ENCODE data around the gene EPS8L1.

The EPS8L1 gene

GRCh38 chr19:55114566-55115145 is 39.0 kb downstream of the EPS8L1 start:
- no peak for DNase-seq (ENCODE audit: low read depth in 1 of 2, low spot score in 1 of 2)

- DNase-seq (ENCODE audit: low read depth in 1 of 2, low spot score in 1 of 2), result no peak
These were observed 39.9 kb downstream of the EPS8L1 start for GRCh38 chr19:55115446-55116065.

DNA sequence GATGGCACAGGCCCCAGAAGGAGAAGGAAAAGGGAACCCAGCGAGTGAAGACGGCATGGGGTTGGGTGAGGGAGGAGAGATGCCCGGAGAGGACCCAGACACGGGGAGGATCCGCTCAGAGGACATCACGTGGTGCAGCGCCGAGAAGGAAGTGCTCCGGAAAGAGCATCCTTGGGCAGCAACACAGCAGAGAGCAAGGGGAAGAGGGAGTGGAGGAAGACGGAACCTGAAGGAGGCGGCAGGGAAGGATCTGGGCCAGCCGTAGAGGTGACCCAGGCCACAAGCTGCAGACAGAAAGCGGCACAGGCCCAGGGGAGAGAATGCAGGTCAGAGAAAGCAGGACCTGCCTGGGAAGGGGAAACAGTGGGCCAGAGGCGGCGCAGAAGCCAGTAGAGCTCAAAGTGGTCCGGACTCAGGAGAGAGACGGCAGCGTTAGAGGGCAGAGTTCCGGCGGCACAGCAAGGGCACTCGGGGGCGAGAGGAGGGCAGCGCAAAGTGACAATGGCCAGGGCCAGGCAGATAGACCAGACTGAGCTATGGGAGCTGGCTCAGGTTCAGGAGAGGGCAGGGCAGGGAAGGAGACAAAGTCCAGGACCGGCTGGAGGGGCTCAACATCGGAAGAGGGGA is 40.7 kb downstream of the EPS8L1 start:
- peak in 1 of 2 donors; percentile 40 for DNase-seq (ENCODE audit: low read depth in 1 of 2, low spot score in 1 of 2)

DNA sequence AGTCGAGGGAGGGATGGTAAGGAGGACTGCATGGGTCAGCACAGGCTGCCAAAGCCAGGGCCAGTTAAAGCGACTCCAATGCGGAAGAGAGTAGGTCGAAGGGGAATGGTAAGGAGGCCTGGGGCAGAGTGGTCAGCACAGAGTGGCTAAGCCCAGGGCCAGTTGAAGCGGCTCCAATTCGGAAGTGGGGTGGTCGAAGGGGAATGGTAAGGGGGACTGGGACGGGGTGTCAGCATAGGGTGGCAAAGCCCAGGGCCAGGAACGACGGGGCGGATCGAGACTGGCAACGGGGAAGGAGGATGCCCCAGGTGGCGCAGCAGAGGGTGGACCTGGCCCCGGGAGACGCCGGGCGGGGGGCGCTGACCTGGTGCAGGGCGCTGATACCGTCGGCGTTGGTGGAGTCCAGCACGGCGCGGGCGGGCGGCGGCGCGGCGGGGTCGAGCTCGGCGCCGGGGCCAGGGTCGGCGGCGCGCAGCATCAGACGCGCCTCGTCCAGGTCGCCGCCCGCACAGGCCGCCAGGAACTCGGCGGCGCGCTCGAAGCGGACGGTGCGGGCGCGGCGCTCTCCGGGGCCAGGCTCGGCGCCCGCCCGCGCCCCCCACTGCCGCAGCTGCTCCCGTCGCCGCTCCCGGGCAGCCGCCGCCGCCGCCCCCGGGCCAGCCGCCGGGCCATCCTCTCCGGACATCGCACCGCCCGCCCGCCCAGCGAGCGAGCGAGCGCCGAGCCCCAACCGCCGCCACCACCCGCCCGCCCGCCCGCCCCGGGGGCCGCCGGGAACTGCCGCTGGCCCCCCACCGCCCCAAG is 41.4 kb downstream of the EPS8L1 start, which contains the start of gene PPP1R12C:
Gene PPP1R12C, minus strand, starts transcription at position 779 of the 804 bp plus-strand sequence. Its CDS starts 94 bp downstream, at position 685.
- DNase-seq (ENCODE audit: low read depth in 1 of 2, low spot score in 1 of 2), result no peak

DNA sequence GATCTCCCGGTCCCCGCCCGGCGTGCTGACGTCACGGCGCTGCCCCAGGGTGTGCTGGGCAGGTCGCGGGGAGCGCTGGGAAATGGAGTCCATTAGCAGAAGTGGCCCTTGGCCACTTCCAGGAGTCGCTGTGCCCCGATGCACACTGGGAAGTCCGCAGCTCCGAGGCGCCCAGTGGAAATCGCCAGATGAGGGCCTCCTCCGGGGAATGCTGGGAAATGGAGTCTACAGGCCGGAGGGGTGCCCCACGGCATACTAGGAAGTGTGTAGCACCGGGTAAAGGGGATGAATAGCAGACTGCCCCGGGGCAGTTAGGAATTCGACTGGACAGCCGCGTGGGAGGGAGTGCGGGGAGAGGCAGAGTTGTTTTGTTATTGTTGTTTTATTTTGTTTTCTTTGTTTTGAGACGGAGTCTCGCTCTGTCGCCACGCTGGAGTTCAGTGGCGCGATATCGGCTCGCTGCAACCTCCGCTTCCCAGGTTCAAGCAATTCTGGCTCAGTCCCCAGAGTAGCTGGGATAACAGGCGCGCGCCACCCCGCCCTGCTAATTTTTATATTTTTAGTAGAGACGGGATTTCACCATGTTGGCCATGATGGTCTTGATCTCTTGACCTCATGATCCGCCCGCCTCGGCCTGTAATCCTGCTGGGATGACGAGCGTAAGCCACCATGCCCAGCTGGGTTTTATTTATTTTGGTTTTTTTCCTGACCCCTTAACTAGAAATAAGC is 42.2 kb downstream of the EPS8L1 start:
- DNase-seq (ENCODE audit: low read depth in 1 of 2, low spot score in 1 of 2), result peak; percentile 90 to 97

DNA sequence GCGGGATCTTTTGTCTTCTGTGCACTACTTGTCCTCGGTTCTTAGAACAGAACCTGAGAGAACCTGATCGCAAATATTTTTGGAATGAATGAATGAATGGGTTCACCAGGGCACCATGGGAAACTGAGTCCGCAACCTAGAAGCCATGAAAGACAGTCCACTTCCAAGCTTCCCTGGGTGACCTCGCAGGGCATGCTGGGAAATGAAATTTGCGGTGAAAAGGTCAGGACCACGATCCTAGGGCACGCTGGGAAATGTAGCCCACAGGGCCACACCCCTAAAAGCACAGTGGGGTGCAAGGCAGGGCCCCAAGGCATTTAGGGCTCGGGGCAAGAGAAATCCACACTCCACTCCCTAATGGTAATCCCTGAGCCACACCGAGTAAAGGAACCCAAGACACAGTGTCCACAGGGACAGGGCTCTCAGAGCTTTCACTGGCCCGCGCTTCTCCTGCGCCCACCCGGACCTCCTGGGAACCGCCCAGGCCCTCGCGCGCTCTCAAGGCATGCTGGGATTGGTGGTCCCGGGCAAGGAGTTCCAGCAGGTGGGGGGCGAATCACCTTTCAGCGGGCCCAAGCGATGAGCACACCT is 42.8 kb downstream of the EPS8L1 start:
- DNase-seq (ENCODE audit: low read depth in 1 of 2, low spot score in 1 of 2), result no peak

- DNase-seq (ENCODE audit: low read depth in 1 of 2, low spot score in 1 of 2), result no peak
These were observed 43.4 kb downstream of the EPS8L1 start for GRCh38 chr19:55119053-55119452.

GRCh38 chr19:55131421-55131820 is 55.8 kb downstream of the EPS8L1 start:
- no peak for DNase-seq (ENCODE audit: low read depth in 1 of 2, low spot score in 1 of 2)

GRCh38 chr19:55132453-55133129 is 56.9 kb downstream of the EPS8L1 start:
- no peak for DNase-seq (ENCODE audit: low read depth in 1 of 2, low spot score in 1 of 2)

DNA sequence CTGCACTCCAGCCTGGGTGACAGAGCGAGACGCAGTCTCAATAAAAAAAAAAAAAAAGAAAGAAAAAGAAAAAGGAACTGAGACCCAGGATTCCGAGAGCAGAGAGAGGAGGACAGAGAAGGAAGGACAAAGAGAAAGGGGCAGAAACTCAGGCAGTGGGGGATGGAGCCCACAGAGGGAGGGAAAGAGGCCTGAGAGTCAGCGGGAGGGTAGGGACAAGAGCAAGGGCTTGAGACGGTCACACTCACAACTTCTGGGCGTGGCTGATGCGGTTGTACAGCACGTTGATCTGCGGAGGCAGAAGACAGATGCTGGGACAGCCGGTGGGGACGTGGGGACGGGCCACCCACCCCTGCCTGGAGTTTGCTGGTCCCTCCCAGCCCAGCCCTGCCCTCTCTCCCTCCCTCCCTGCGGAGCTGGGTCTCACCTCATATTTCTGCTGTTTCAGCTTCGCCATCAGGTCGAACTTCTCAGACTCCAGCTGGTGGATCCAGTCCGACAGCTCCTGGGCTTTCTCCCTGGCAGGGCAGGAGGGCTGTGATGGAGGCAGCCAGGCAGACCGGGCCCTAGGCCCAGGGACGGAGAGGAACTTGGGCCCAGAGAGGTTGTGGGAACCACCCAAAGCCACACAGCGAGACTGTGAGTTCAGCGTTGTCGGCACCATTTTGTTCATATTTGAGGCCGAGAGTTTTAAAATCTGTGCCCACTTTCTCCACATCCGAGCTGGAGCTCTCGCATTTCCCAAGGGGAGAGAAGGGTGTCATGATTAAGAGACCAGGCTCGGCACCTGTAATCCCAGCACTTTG is 58.2 kb downstream of the EPS8L1 start:
- DNase-seq (ENCODE audit: low read depth in 1 of 2, low spot score in 1 of 2), result no peak

DNA sequence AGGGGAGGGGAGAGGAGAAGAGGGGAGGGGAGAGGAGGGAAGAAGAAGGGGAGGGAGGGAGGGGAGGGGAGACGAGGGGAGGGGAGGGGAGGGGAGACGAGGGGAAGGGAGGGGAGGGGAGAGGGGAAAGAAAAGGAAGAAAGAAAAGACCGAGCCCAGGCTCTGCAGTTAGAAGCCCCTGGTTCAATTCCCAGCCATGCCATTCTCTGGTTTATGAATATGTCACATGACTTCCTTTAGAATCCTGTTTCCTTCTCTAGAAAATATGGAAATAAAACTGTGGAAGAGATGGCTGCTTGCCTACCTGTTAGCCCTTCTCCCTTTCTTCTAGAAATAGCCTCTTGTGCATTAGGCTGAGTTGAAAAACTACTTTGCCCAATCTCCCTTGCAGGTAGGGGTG is 59.1 kb downstream of the EPS8L1 start:
- no peak for DNase-seq (ENCODE audit: low read depth in 1 of 2, low spot score in 1 of 2)

GRCh38 chr19:55136399-55137102 is 60.9 kb downstream of the EPS8L1 start:
- DNase-seq (ENCODE audit: low read depth in 1 of 2, low spot score in 1 of 2), result no peak
